ENCODE results near the gene ORAI2.
"Not testable (repeated sequence)": the region's sequence is repeated elsewhere in the genome, so short reads cannot be mapped to it uniquely, and the experiment has no call there.

Gene ORAI2

DNA sequence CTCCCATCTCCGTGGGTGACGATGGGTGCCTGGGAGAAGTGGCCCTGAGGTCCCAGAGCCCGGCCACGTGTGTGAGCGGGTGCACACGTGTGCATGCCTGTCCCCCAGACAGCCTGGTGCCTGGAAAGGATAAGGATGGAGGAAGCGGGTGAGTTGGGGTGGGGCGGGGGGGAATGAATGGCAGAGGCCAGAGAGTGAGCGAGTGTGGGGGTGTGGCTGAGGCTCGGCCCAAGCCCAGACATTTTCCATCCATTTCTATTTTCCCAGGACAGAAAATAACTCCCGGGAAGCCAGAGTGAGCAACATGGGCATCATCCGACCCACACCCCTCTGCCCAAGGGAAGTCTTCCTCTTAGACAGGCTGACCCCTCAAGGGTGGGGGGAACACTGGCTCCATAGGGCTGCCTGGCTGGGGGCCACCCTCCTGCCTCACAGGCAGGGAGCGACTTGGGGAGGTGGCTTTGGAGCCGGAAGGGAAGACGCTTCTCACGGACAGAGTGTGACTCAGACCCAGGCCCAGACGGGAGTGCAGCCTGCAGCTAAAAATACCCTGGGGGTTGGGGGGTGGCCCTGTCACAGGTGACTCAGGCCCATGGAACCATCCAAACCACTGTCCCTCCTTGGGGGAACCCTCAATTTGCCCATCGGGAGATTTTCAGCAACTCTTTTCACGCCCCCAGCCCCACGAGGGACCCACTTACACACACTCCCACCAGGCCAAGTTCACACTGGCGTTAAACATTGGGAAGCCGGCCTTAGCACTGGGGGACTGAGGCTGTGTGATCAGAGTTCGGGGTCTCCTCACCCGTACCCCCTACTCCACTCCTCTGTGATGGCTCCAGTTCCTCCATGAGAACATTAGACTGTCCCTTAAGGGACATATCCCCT, 72.2 kb downstream of the ORAI2 start:
- not testable (repeated sequence) for DNase-seq
